ENCODE data around the gene MACROH2A1. TPM values are rescaled to one million over a fixed set of nuclear protein-coding genes. Genes with fewer than 3 reads are reported as not detected.

The MACROH2A1 gene
- total RNA-seq, 4 donors from 2014 or later: 196 to 234 (median 208) TPM

GRCh38 chr5:135295852-135296251 is 103.2 kb downstream of the MACROH2A1 start:
- DNase-seq (ENCODE audit: low spot score in 2 of 2): no peak
- TF ChIP-seq POLR2A (IDR thresholded peaks at IDR 0.05): no peak
- TF ChIP-seq, protein P1, sequence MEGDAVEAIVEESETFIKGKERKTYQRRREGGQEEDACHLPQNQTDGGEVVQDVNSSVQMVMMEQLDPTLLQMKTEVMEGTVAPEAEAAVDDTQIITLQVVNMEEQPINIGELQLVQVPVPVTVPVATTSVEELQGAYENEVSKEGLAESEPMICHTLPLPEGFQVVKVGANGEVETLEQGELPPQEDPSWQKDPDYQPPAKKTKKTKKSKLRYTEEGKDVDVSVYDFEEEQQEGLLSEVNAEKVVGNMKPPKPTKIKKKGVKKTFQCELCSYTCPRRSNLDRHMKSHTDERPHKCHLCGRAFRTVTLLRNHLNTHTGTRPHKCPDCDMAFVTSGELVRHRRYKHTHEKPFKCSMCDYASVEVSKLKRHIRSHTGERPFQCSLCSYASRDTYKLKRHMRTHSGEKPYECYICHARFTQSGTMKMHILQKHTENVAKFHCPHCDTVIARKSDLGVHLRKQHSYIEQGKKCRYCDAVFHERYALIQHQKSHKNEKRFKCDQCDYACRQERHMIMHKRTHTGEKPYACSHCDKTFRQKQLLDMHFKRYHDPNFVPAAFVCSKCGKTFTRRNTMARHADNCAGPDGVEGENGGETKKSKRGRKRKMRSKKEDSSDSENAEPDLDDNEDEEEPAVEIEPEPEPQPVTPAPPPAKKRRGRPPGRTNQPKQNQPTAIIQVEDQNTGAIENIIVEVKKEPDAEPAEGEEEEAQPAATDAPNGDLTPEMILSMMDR (IDR thresholded peaks at IDR 0.05): no peak
- no peak overlapping the region for H3K4me3 ChIP-seq (ENCODE audit: low read depth, poor library complexity, severe bottlenecking)
- intact Hi-C loops (cut with DNase I; ENCODE audit: low total_unique reads): no loop called here
- WGBS, 2 donors: 91 to 94% methylated on average over 2 of the region's 2 CpGs

GRCh38 chr5:135294793-135295192 is 104.2 kb downstream of the MACROH2A1 start:
- no peak for DNase-seq (ENCODE audit: low spot score in 2 of 2)
- H3K4me3 ChIP-seq (ENCODE audit: low read depth, poor library complexity, severe bottlenecking): no peak overlapping the region
- WGBS, 2 donors: 94 to 96% methylated on average over 4 of the region's 4 CpGs
- TF ChIP-seq, protein P1 (IDR thresholded peaks at IDR 0.05): no peak
- TF ChIP-seq POLR2A (IDR thresholded peaks at IDR 0.05): no peak
- intact Hi-C loops (cut with DNase I; ENCODE audit: low total_unique reads): no loop called here

- H3K4me3 ChIP-seq (ENCODE audit: low read depth, poor library complexity, severe bottlenecking): no peak overlapping the region
- 93 to 96% methylated on average over 1 of the region's 1 CpG for WGBS, 2 donors
- TF ChIP-seq, protein P1 (IDR thresholded peaks at IDR 0.05): no peak
- TF ChIP-seq POLR2A (IDR thresholded peaks at IDR 0.05): no peak
- DNase-seq (ENCODE audit: low spot score in 2 of 2): no peak
- intact Hi-C loops (cut with DNase I; ENCODE audit: low total_unique reads): no loop called here
Measured at GRCh38 chr5:135289651-135290050, 109.4 kb downstream of the MACROH2A1 start.

- WGBS, 2 donors: 90 to 97% methylated on average over 2 of the region's 2 CpGs
- intact Hi-C loops (cut with DNase I; ENCODE audit: low total_unique reads): no loop called here
- TF ChIP-seq, protein P1 (IDR thresholded peaks at IDR 0.05): no peak
- TF ChIP-seq POLR2A (IDR thresholded peaks at IDR 0.05): no peak
- no peak for DNase-seq (ENCODE audit: low spot score in 2 of 2)
- no peak overlapping the region for H3K4me3 ChIP-seq (ENCODE audit: low read depth, poor library complexity, severe bottlenecking)
Measured at GRCh38 chr5:135287551-135287950, 111.5 kb downstream of the MACROH2A1 start.

Other genes starting within 250 kb of the MACROH2A1 start
- gene DCANP1, start 48.1 kb upstream of the MACROH2A1 start, total RNA-seq: not detected
- under 1 TPM in 1 of 4 donors, not detected in 3; 0.10 TPM for gene TIFAB, start 53.1 kb upstream of the MACROH2A1 start, total RNA-seq
- gene NEUROG1, start 136.7 kb upstream of the MACROH2A1 start, total RNA-seq: not detected
- 100 to 1,000 TPM; 157 to 344 (median 251) TPM for gene CXCL14, start 179.8 kb upstream of the MACROH2A1 start, total RNA-seq